ENCODE results near the gene BLVRB. TPM values are rescaled to one million over a fixed set of nuclear protein-coding genes. Genes with fewer than 3 reads are reported as not detected.

BLVRB gene
- total and polyA plus RNA-seq, 9 of the 15 experiments (the other 6 are each of a cell fraction or from before 2014, with no cell fraction given): 81.1 to 749 (median 331) TPM

DNA sequence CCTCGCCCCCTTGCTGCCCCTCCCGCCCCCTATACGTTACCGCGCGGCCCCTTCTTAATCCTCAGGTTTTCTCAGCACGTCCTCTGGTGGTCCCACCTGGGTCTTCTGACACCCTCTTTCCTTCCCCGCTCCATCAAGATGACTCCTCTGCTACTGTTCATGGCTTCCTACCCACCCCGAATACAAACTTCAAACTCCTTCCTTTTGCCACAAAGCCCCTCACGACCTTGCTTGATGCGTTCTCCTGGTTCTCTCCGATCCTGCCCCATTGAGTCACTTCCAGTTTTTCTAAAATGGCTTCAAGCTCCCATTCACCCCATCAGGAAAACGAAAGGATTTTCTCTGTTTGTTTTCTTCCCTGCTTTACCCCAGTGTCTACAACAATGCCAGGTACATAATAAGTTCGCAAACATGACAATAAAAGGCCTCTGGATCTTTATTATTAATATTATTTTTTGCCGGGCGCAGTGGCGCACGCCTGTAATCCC, 20.7 kb downstream of the BLVRB start (continued):
- TF ChIP-seq, protein P1, sequence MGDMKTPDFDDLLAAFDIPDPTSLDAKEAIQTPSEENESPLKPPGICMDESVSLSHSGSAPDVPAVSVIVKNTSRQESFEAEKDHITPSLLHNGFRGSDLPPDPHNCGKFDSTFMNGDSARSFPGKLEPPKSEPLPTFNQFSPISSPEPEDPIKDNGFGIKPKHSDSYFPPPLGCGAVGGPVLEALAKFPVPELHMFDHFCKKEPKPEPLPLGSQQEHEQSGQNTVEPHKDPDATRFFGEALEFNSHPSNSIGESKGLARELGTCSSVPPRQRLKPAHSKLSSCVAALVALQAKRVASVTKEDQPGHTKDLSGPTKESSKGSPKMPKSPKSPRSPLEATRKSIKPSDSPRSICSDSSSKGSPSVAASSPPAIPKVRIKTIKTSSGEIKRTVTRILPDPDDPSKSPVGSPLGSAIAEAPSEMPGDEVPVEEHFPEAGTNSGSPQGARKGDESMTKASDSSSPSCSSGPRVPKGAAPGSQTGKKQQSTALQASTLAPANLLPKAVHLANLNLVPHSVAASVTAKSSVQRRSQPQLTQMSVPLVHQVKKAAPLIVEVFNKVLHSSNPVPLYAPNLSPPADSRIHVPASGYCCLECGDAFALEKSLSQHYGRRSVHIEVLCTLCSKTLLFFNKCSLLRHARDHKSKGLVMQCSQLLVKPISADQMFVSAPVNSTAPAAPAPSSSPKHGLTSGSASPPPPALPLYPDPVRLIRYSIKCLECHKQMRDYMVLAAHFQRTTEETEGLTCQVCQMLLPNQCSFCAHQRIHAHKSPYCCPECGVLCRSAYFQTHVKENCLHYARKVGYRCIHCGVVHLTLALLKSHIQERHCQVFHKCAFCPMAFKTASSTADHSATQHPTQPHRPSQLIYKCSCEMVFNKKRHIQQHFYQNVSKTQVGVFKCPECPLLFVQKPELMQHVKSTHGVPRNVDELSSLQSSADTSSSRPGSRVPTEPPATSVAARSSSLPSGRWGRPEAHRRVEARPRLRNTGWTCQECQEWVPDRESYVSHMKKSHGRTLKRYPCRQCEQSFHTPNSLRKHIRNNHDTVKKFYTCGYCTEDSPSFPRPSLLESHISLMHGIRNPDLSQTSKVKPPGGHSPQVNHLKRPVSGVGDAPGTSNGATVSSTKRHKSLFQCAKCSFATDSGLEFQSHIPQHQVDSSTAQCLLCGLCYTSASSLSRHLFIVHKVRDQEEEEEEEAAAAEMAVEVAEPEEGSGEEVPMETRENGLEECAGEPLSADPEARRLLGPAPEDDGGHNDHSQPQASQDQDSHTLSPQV (IDR thresholded peaks at IDR 0.05): 0 out of 2 replicates have a peak, but pooled peaks have one; percentile 37
- TF ChIP-seq CUX1 (CRISPR knock-in tag; IDR thresholded peaks at IDR 0.05) (no peak), MYBL2 (IDR thresholded peaks at IDR 0.05; ENCODE audit: low read depth) (no peak), MYBL2 (CRISPR knock-in tag; IDR thresholded peaks at IDR 0.05; ENCODE audit: borderline replicate concordance) (no peak), PHF20 (IDR thresholded peaks at IDR 0.05; ENCODE audit: partially characterized antibody) (no peak), ARHGAP35 (IDR thresholded peaks at IDR 0.05; ENCODE audit: partially characterized antibody) (no peak), ZC3H11A (IDR thresholded peaks at IDR 0.05; ENCODE audit: low read depth, low read length) (no peak), ZBTB7A (IDR thresholded peaks at IDR 0.05; ENCODE audit: borderline replicate concordance, control insufficient read depth, low read depth, low read length) (peak; percentile 95), CBX3 (IDR thresholded peaks at IDR 0.05; ENCODE audit: borderline replicate concordance in 1 of 2, low read length in 2 of 2) (no peak), ZBED1 (IDR thresholded peaks at IDR 0.05) (no peak), HNRNPLL (IDR thresholded peaks at IDR 0.05; ENCODE audit: low read depth, low read length, poor library complexity, severe bottlenecking) (no peak), TOE1 (IDR thresholded peaks at IDR 0.05; ENCODE audit: borderline replicate concordance) (peak; percentile 48; the same call in 1 of the 2 replicates), TOE1 (CRISPR knock-in tag; IDR thresholded peaks at IDR 0.05; ENCODE audit: borderline replicate concordance, low read depth) (no peak), ATF7 (IDR thresholded peaks at IDR 0.05) (no peak), NFE2 (IDR thresholded peaks at IDR 0.05; ENCODE audit: low read depth) (no peak), KDM1A (IDR thresholded peaks at IDR 0.05) (no peak), PYGO2 (tag; IDR thresholded peaks at IDR 0.05) (no peak), LARP7 (IDR thresholded peaks at IDR 0.05) (no peak), TARDBP (IDR thresholded peaks at IDR 0.05) (no peak)
- TF ChIP-seq, protein P2, sequence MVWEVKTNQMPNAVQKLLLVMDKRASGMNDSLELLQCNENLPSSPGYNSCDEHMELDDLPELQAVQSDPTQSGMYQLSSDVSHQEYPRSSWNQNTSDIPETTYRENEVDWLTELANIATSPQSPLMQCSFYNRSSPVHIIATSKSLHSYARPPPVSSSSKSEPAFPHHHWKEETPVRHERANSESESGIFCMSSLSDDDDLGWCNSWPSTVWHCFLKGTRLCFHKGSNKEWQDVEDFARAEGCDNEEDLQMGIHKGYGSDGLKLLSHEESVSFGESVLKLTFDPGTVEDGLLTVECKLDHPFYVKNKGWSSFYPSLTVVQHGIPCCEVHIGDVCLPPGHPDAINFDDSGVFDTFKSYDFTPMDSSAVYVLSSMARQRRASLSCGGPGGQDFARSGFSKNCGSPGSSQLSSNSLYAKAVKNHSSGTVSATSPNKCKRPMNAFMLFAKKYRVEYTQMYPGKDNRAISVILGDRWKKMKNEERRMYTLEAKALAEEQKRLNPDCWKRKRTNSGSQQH (CRISPR knock-in tag; IDR thresholded peaks at IDR 0.05): peak; percentile 76; the same call in 1 of the 2 replicates

Measured in K562 (cell line).